HG03457 (cell line): Measurements from ENCODE around the gene METRNL.
"Not testable (repeated sequence)": the region's sequence is repeated elsewhere in the genome, so short reads cannot be mapped to it uniquely, and the experiment has no call there.

Experiments used
- ATAC-seq: cut with Tn5 transposase; IDR thresholded peaks from one replicate; pipeline ENCODE4 v1.9.1; 2021; ENCODE audit warnings: moderate number of reproducible peaks; ENCODE audit not compliant: unreplicated experiment

The METRNL gene

DNA sequence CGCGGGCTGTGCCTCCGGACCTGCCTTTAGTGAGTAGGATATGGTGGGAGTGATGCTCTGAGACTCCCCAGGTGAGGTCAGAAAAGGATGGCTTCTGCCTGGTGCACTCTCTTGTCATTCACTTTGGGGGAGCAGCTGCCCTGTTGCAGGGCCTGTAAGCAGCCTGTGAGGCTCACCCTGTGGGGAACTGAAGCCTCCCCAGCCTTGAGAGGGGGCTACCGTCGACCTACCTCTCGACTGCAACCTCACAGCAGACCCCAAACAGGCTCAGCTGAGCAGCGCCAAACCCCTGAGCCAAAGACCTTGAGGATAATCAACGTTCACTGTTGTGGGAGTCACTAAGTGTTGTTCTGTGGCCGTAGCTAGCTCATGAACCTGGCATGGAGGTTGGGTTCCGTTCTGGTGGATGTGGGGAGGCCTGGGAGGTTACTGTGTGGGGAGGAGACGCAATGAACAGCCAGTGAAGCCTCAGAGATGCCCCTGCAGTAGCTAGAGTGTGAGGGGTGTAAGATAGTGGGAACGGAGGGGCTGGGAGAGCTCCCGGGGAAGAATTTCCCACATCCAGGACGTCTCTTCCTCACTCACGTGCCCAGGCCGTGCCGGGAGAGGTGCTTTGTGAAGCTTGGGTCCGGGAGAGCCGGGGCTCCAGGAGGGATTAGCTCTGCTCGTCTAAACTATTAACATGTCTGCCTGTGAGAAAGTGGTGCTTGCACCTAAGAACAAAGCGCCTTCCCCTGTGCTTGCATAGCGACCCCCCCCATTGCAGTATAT is 38.8 kb downstream of the METRNL start:
- ATAC-seq, result no peak

DNA sequence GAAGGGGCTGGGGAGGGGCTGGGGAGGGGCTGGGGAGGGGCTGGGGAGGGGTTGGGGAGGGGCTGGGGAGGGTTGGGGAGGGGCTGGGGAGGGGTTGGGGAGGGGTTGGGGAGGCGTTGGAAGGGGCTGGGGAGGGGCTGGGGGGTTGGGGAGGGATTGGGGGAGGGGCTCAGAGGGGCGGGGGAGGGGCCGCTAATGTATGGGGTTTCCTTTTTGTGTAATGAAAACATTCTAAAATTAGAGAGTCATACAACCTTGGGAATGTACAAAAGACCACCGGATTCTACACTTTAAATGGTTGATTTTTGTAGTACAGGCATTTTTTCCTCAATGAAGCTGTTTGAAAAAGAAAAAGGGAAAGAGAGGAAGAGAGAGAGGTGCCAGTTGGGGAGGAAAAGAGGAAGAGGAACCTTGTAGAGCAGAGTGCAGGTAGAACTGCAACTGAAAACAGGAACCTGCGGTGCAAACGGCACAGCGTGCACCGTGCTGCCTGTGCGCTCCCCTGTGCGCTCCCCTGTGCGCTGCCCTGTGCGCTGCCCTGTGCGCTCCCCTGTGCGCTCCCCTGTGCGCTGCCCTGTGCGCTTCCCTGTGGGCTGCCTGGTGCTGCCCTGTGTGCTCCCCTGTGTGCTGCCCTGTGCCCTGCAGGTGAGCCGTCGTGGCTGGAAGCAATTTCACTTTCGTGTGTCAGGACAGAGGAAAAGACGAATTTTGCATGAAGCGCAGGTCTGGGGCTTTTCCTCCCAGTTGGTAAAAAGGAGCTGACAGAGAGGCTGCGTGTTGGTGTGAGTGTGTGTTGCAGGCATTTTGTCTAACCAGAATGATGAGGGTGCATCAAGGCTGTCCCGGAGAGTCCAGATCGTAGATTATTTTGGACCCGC is 40.8 kb downstream of the METRNL start:
- no peak for ATAC-seq

GRCh38 chr17:83121473-83121872 is 42.1 kb downstream of the METRNL start:
- ATAC-seq, result not testable (repeated sequence)

GRCh38 chr17:83121921-83122820 is 42.8 kb downstream of the METRNL start:
- ATAC-seq, result no peak

DNA sequence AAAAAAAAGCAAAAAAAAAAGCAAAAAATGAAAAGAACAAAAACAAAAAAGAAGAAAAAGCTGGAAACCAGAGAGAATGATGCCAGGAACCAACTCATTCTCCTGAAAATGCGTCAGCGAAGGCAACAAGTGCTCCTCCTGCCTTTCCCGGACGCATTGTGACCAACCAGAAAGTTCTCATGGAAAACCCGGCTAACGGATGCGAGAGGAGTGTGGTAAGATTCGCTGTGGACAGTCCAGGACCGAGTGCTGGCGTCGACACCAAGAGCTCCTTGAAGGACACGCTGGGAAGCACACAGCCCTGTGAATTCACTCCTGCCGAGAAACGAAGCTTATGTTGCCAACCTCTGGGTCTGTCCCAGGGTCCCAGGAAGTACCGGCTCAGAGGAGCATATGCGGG is 43.4 kb downstream of the METRNL start:
- ATAC-seq, result no peak

- no peak for ATAC-seq
These were observed 44.7 kb downstream of the METRNL start for GRCh38 chr17:83123896-83124801.

DNA sequence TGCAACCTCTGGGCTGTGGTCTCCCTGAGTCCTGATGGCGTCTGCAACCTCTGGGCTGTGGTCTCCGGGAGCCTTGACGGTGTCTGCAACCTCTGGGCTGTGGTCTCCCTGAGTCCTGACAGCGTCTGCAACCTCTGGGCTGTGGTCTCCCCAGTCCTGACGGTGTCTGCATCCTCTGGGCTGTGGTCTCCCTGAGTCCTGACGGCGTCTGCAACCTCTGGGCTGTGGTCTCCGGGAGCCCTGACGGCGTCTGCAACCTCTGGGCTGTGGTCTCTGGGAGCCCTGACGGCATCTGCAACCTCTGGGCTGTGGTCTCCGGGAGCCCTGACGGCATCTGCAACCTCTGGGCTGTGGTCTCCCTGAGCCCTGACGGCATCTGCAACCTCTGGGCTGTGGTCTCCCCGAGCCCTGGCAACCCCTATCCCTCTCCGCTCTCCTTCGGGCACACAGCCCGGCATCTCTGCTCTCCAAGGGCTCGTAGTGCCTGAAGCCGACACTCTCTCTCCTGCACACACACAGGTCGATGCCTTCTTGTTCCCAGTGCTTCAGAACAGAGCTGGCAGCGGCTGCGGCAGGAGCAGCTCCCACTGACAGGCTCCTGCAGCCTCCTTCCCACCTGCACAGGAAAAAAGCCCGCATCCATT is 45.6 kb downstream of the METRNL start:
- ATAC-seq, result no peak

DNA sequence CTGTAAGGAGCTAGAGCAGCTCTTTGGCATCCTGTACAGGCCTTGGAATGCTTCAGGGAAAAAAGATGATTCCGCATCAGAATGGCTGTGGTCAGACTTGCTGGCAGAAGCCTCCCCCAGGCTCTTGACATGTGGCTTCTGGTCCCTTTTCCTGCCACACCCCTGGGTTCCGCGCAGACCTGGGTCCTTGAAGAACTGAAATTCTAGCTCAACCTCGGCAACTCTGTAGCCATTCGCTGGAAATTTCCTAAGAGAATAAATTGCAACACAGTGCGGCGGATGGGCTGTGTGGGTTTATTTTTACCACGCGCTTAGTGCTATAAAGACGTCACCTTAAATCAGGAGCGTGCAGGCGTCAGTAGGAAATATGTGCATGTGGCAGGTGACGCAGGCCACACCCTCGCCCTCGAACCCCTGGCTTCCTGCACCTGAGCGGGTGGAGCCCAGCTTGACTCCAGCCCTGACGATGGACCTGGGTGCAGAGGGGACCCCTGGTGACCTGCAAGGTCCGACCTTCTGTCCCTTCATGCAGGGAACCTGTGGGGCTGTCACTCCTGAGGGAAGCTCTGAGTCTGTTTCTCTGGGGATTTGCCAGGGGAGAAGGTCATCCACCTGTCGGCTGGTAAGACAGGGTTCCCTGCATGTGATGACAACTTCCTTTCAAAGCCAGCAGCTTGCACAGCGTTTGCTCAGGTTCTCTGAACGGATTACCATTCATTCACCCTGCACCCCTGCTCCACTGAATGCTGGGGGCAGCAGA is 46.3 kb downstream of the METRNL start:
- no peak for ATAC-seq

DNA sequence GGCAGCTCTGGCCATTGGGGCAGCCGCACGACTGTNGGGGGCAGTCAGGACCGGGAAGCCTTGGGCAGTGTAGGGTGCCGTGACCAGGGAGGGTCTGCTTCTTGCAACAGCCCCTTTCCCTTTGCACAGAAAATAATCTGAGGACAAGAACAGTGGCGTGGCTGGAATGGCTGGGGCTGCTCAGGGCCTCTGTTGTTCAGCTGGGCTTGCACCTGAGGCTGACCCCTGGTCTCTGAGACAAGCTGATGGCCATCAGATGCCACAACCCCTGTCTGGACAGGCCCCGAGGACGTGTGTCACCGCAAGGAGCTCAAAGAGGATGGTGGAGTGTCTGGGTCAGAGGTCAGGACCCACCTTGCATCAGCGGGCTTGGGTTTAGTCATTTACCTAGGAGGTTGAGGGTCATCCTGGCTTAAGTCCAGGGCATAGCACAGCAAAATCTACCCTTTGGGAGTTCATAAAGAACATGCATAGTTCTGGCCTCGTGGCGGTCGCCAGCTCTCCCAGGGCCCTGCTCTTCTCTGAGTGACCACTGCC is 46.9 kb downstream of the METRNL start:
- ATAC-seq, result no peak

DNA sequence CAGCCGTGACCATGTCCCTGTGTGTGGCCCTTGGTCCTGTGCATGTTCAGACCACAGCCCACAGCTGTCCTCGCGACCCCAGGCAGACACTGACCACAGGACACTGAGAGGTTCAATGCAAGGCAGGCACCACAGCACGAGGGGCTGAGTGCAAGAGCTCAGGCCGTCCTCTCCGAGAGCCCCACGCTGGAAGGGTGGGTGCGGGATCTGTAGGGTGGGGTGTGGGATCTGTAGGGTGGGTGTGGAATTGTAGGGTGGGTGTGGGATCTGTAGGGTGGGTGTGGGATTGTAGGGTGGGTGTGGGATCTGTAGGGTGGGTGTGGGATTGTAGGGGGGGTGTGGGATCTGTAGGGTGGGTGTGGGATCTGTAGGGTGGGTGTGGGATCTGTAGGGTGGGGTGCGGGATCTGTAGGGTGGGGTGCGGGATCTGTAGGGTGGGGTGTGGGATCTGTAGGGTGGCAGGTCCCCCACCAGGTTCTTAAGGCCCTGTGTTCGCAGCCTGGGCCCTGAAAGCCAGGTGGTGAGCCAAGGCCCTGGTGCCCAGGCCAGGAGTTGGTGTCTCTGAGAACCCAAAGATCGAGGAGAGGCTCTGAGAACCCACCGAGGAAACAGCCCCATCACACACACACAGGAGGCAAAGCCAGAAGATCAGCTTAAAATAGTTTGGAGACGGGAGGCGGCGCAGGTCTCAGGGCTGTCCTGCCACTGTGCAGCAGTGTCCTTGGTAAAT is 48.2 kb downstream of the METRNL start:
- no peak for ATAC-seq

DNA sequence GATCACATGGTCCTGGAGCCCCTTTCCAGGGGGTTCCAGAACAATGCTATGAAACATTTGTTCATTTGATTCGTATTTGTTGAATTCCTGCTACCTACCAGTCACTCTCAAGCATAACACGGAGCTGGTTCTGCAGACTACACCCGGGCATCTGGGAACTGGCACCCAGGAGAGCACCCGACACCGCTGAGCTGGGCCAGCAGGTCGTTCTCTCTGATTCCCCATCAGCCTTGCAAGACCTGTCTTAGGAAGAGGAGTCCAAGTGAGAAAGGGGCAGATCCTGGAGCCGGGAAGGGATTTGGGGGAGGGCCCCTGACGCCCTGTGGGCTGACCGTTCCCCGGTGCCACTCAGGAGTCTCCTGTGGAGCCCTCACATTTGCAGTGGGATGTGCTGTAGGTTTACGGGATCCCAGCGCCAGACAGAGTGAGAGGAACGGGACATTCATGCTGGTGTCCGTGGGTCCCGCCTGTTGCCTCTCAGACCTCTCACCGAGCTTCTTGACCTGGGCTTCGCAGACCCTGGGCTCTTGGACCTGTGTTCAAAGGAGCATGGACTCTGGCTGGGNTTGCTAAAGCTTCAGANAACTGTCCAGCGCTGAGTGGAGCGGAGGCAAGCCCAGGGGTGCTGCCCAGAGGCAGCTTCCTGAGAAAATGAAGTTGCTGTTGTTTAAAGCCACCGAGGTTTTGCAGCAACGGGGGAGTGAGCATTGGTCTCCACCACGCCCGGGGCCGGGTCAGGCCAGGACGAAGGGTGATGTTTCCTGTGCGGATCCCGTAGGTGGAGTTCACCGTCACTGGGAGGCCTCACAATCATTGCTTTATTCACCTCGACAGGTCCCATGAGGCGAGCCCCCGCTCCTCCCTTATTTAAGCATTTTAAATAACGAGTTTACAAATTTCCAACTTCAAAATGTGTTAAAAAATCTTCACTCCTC is 49.2 kb downstream of the METRNL start:
- no peak for ATAC-seq

DNA sequence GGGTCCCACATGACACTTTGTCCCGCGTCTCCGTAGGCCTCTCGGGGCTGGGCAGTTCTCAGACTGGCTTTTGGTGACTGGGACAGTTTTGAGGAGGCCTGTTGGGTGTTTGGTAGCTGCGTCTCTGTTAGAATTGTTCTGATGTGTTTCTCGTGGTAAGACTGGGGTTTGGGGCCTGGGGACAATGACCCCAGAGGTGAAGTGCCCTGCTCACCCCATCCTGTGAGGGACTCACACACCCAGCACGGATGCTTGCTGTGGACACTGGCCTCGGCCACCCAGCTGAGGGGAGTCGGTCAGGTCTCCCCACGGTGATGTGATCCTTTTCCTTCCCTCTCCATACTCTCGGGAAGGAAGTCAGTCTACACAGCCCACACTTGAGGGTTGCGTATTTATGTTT is 50.3 kb downstream of the METRNL start:
- ATAC-seq, result no peak

- ATAC-seq, result no peak
These were observed 52.1 kb downstream of the METRNL start for GRCh38 chr17:83131401-83132011.

DNA sequence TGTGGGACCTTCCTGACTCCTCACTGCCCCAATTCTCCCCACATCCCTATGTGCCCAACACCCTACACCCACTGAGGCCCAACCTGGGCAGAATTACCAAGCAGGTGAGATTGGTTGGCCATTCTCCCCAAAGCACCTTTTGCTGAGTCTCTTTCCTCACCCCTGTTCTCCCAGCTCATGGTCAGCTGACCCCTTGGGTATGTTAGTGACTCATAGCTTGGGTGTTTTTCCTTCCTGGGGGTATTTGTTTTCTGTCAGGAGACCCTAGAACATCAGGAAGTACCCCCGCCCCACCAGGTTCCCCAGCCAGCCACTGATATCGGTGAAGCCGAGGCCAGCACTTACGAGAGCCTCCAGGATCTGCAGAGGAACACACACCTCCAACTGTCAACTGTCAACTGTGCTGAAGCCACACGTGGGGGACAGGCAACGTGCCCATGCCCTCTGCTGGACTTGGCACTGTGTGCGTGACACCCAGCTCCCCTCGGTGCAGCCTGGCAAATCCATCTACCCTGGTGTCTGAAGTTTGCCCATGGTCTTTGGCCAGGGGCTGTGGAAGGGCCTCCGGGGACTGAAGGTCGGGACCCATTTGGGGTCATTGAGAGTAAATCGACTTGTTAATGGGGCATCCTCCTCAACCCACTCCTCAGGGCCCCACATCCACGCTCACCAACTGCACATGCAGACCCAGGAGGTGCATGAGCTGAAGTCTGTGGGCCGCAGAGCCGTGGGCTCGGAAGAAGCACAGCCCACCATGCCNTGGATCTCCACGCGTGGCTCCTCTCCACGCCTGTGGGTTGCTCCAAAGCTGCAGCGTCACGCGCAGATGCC is 53.1 kb downstream of the METRNL start:
- ATAC-seq, result no peak

DNA sequence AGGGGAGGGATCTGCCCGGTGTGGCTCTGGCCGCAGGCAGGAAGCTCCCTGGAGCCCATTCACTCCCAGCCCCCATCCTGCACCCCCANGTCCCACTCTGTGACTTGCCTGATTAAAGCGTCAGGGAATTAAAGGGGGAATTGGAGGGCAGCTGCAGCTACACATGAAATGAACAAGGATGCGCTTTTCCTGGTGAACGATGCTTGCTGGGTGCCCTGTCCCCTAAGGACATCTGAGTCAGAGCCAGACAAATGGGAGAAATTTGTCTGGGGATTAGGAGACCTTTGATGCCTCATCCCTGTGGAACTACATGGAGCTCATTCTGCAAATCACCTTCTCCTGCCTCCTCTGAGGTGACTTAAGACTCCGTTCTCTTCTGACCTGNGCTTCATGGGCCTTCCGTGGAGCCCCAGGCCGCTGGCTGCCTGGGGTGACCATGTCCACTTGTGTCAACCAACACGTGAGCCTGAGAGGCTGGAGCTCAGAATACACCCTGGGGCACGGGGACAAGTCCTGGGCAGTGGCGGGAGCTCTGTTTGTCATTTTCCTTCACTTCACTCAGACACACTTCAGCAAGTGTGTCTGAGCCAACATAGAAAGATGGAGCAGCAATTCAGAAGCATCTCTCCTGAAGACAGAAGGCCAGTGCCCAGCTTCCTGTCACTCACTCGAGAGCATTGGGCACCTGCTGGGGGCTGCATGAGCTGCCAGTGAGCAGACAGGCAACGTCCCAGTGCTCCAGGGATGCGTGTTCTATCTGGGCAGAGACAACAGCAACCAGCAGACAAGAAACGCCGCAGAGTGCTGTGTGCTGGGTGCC is 54.1 kb downstream of the METRNL start:
- no peak for ATAC-seq
